Cardiac fibroblast (primary cell): Measurements from ENCODE around the gene MSH6.

Source experiments
- DNase-seq, 2 donors: peaks; one replicate each; pipeline versions ENCODE4 v3.0.0 to v3.0.0-alpha.2; 2010; ENCODE audit warnings: low read depth in 2 of 2
- H3K4me3 ChIP-seq, 2 donors: replicated peaks in 1 of 2; 1 replicate in 1 of 2; 2 replicates in 1 of 2; pipeline ENCODE4 v1.5.1; 2011; ENCODE audit warnings: low read depth in 2 of 2, low read length in 2 of 2, mild to moderate bottlenecking in 2 of 2, moderate library complexity in 1 of 2
- CTCF ChIP-seq: IDR thresholded peaks from one replicate; pipeline ENCODE4 v1.5.1; 2011; ENCODE audit warnings: low read depth, mild to moderate bottlenecking, low read length, inconsistent platforms

MSH6 gene

GRCh38 chr2:47782671-47783485, at the start of gene MSH6:
Gene MSH6, plus strand, starts transcription at chr2:47783145. Its CDS starts 89 bp downstream, at chr2:47783234.
- TF ChIP-seq CTCF: no peak
- peak; percentile 84 to 92 for DNase-seq
- H3K4me3 ChIP-seq: peak within 1 kb of the TSS; percentile 80 to 88

GRCh38 chr2:47735136-47735869, 47.6 kb upstream of the MSH6 start:
- no peak overlapping the region for H3K4me3 ChIP-seq
- TF ChIP-seq CTCF: no peak
- DNase-seq: peak in 1 of 2 donors; percentile 18

- TF ChIP-seq CTCF: no peak
- no peak overlapping the region for H3K4me3 ChIP-seq
- DNase-seq: no peak
Measured at GRCh38 chr2:47735912-47736311, 47.0 kb upstream of the MSH6 start.

- H3K4me3 ChIP-seq: no peak overlapping the region
- no peak for TF ChIP-seq CTCF
- DNase-seq: peak; percentile 37 to 44
Measured at GRCh38 chr2:47737191-47737975, 45.6 kb upstream of the MSH6 start.

GRCh38 chr2:47738331-47738730, 44.6 kb upstream of the MSH6 start:
- no peak overlapping the region for H3K4me3 ChIP-seq
- TF ChIP-seq CTCF: no peak
- no peak for DNase-seq

DNA sequence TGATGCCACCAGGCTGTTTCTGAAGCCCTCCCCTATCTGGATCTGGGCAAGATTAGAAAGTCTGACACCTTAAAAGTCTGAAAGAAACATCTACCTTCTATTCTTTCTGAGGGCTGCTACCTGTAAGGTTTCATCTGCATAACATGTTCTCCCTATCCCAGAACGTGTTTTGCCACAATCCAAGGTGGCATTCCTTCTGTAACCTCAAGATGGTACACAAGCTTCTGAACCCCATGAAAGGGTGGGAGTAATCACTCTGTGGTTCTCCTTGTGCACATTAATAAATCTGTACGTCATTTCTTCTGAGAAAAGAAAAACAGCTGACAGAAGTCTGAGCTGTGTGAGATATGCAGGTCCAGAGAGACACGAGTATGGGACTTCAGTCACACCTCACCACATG, 41.8 kb upstream of the MSH6 start:
- no peak overlapping the region for H3K4me3 ChIP-seq
- TF ChIP-seq CTCF: no peak
- DNase-seq: no peak
